ENCODE data around the gene STMN1. TPM values are rescaled to one million over a fixed set of nuclear protein-coding genes. Genes with fewer than 3 reads are reported as not detected.

The STMN1 gene
- total RNA-seq, 1 experiment from 2014 or later: 242 TPM

DNA sequence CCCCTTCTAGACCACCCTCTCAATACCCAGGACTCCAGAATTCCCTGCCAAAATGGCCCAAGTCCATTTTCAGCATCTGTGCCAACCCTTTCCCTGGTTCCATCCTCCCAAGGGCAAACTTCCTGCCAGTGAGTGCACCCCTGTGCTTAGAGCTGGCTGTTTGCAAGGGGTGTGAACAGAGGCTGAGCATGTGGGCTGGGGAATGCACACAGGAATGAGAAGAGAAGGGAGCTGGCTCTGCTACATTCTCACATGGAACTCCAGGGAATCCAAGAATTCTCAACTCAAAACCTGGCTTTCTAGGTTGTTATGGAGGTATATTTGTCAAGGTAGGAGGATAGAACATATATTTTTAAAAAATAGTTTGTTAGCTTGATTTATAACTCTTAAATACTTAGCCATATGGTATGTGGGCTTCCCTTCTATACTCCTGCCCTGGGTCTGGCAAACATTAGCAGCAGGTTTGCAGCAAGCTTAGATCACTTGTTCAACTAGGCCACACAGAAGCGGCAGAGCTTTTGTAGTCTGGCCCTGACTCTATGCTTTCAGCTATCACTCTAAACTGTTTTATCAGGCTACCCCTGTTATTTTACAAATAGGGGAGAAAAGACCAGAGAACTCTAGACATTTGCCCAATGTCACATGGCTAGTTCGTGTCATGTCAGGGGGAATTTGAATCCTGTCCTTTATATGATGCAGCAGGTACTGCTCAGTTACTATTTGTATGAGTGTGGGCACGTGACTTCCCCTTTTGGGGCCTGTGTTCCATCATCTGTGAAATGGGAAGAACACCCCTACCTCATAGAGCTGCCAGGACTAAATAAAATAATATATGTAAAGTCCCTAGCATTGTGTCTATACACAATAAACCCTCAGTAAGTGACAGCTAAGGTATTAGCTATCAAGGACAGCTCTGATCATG lies 8.1 kb upstream of the STMN1 start:
- Mint-ChIP-seq H3K36me3 (ENCODE audit: insufficient read depth, unreplicated experiment) (peaks cover 5% of the 10 kb centered on the region), H3K27me3 (ENCODE audit: unreplicated experiment) (peaks cover 7% of the 10 kb centered on the region), H3K9me3 (ENCODE audit: low read depth, unreplicated experiment) (no peaks in the 10 kb centered on the region), H3K4me3 (ENCODE audit: low read depth, unreplicated experiment) (no peak overlapping the region), H3K27ac (ENCODE audit: unreplicated experiment) (no peak overlapping the region), H3K4me1 (ENCODE audit: low read depth, unreplicated experiment) (no peaks in the 10 kb centered on the region)
- CTCF ChIA-PET: no interaction called here
- BruUV-seq (replicated peaks): no TSS peak
- DNase-seq: no peak
- intact Hi-C loops (cut with micrococcal nuclease; ENCODE audit: unreplicated experiment): no loop called here
- TF ChIP-seq, protein P1, sequence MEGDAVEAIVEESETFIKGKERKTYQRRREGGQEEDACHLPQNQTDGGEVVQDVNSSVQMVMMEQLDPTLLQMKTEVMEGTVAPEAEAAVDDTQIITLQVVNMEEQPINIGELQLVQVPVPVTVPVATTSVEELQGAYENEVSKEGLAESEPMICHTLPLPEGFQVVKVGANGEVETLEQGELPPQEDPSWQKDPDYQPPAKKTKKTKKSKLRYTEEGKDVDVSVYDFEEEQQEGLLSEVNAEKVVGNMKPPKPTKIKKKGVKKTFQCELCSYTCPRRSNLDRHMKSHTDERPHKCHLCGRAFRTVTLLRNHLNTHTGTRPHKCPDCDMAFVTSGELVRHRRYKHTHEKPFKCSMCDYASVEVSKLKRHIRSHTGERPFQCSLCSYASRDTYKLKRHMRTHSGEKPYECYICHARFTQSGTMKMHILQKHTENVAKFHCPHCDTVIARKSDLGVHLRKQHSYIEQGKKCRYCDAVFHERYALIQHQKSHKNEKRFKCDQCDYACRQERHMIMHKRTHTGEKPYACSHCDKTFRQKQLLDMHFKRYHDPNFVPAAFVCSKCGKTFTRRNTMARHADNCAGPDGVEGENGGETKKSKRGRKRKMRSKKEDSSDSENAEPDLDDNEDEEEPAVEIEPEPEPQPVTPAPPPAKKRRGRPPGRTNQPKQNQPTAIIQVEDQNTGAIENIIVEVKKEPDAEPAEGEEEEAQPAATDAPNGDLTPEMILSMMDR (IDR thresholded peaks at IDR 0.05; ENCODE audit: unreplicated experiment): no peak

GRCh38 chr1:25913206-25913605 lies 7.0 kb upstream of the STMN1 start:
- H3K9me3 Mint-ChIP-seq (ENCODE audit: low read depth, unreplicated experiment): no peaks in the 10 kb centered on the region
- H3K4me1 Mint-ChIP-seq (ENCODE audit: low read depth, unreplicated experiment): no peaks in the 10 kb centered on the region
- CTCF ChIA-PET: no interaction called here
- H3K27me3 Mint-ChIP-seq (ENCODE audit: unreplicated experiment): peaks cover 7% of the 10 kb centered on the region
- peaks cover 5% of the 10 kb centered on the region for H3K36me3 Mint-ChIP-seq (ENCODE audit: insufficient read depth, unreplicated experiment)
- intact Hi-C loops (cut with micrococcal nuclease; ENCODE audit: unreplicated experiment): no loop called here
- DNase-seq: no peak
- BruUV-seq (replicated peaks): no TSS peak
- no peak overlapping the region for H3K27ac Mint-ChIP-seq (ENCODE audit: unreplicated experiment)
- H3K4me3 Mint-ChIP-seq (ENCODE audit: low read depth, unreplicated experiment): no peak overlapping the region
- TF ChIP-seq, protein P1 (IDR thresholded peaks at IDR 0.05; ENCODE audit: unreplicated experiment): no peak

GRCh38 chr1:25912076-25912831 lies 6.0 kb upstream of the STMN1 start:
- BruUV-seq (replicated peaks): no TSS peak
- H3K36me3 Mint-ChIP-seq (ENCODE audit: insufficient read depth, unreplicated experiment): peaks cover 8% of the 10 kb centered on the region
- no peak overlapping the region for H3K4me3 Mint-ChIP-seq (ENCODE audit: low read depth, unreplicated experiment)
- peaks cover 7% of the 10 kb centered on the region for H3K27me3 Mint-ChIP-seq (ENCODE audit: unreplicated experiment)
- no peaks in the 10 kb centered on the region for H3K9me3 Mint-ChIP-seq (ENCODE audit: low read depth, unreplicated experiment)
- TF ChIP-seq, protein P1 (IDR thresholded peaks at IDR 0.05; ENCODE audit: unreplicated experiment): no peak
- no peak overlapping the region for H3K27ac Mint-ChIP-seq (ENCODE audit: unreplicated experiment)
- CTCF ChIA-PET: interaction anchor here (0.6 kb wide), 1 partner anchor 71 kb away, joined by 3 read pairs; no protein-coding TSS in a partner anchor
- intact Hi-C loops (cut with micrococcal nuclease; ENCODE audit: unreplicated experiment): no loop called here
- no peak for DNase-seq
- H3K4me1 Mint-ChIP-seq (ENCODE audit: low read depth, unreplicated experiment): peaks cover 3% of the 10 kb centered on the region

- intact Hi-C loops (cut with micrococcal nuclease; ENCODE audit: unreplicated experiment): no loop called here
- TF ChIP-seq, protein P1 (IDR thresholded peaks at IDR 0.05; ENCODE audit: unreplicated experiment): no peak
- H3K4me1 Mint-ChIP-seq (ENCODE audit: low read depth, unreplicated experiment): peaks cover 9% of the 10 kb centered on the region
- H3K27ac Mint-ChIP-seq (ENCODE audit: unreplicated experiment): no peak overlapping the region
- no peak for DNase-seq
- BruUV-seq (replicated peaks): no TSS peak
- no peaks in the 10 kb centered on the region for H3K9me3 Mint-ChIP-seq (ENCODE audit: low read depth, unreplicated experiment)
- CTCF ChIA-PET: no interaction called here
- H3K27me3 Mint-ChIP-seq (ENCODE audit: unreplicated experiment): no peaks in the 10 kb centered on the region
- peaks cover 16% of the 10 kb centered on the region for H3K36me3 Mint-ChIP-seq (ENCODE audit: insufficient read depth, unreplicated experiment)
- H3K4me3 Mint-ChIP-seq (ENCODE audit: low read depth, unreplicated experiment): no peak overlapping the region
Measured at GRCh38 chr1:25911162-25911561, 4.9 kb upstream of the STMN1 start.

Measured in Calu3 (cell line).